GM19239 (cell line): ENCODE data around the gene BTBD19.

Experiments used
- DNase-seq: peaks from one replicate; pipeline ENCODE4 v3.0.0; 2011; ENCODE audit warnings: low spot score; ENCODE audit not compliant: insufficient read length
- FAIRE-seq: peaks from 2 replicates; lab custom pipeline; 2011; peaks lifted over from hg19 to GRCh38; lab: Jason Lieb, UNC

The BTBD19 gene

DNA sequence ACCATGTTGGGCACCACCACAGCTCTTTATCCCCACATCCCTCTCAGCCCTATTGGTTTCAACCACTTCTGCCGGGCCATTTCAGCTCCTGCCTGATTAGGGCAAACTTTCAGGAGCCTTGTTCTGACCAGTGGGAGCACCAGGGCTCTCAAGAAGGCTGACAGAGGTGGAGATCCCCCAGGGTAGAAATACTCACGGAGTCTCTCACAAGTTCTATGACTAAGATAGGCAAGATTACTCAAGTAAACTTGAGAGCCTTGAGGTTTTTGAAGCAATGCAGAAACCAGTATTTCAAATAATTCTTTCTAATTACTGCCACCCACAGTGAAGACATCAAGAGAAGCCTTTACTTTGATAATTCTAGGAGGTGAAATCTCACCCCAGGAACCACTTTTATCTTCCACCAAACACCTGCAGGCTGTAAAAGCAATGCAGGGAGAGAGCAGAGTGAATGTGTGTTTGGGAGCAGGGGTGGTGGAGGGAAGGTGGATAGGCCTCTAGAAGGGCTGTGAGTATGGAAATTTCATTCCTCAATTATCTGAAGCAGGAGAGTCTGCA, 41.3 kb downstream of the BTBD19 start:
- no peak for FAIRE-seq
- no peak for DNase-seq

DNA sequence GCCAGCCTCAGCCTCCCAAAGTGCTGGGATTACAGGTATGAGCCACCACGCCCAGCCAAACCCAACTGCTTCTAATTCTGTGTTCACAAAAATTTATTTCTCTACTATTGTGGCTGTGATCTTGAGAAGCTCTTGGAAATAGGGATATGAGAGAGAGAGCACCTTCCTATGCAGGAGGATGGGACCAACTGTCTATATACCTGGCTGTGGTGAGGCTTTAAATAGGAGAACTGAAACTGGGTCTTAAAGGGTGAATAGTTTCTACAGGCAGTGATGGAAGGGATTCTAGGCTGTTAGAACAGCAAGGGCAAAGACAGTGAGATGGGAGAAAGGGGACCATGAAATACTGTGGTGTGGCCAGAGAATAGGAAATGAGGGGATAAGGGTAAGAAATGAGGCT, 43.0 kb downstream of the BTBD19 start:
- DNase-seq = no peak
- FAIRE-seq = no peak

DNA sequence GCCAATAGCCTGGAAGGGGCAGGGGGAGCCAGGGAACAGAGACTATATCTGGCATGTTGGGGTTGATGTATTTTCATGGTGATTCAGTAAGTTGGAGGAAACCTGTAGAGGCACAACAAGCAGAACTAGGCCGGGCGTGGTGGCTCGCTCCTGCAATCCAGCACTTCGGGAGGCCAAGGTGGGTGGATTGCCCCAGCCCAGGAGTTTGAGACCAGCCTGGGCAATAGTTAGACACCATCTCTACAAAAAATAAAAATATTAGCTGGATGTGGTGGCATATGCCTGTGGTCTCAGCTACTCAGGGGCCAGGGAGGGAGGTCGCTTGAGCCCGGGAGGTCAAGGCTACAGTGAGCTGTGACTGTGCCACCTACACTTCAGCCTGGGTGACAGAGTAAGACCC, 44.9 kb downstream of the BTBD19 start:
- no peak for DNase-seq
- no peak for FAIRE-seq

DNA sequence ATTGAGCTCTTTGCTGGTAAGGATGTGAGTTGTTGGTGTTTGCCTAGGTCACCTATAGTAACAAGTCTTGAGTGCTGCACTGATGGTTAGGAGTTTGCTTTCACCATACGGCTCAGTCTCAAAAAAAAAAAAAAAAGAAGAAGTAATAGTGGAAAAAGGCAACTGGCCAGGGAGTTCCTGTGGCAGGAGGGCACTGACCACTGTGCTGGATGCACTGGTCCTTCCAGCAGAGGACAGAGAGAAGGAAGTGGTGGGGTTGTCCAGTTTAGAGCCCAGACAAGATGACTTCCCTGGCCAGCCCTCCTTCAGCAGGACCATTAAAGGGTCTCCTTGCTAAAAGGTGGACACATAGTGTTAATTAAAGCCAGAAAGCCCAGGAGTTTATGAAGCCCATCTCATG, 46.6 kb downstream of the BTBD19 start:
- DNase-seq (no peak), FAIRE-seq (no peak)

DNA sequence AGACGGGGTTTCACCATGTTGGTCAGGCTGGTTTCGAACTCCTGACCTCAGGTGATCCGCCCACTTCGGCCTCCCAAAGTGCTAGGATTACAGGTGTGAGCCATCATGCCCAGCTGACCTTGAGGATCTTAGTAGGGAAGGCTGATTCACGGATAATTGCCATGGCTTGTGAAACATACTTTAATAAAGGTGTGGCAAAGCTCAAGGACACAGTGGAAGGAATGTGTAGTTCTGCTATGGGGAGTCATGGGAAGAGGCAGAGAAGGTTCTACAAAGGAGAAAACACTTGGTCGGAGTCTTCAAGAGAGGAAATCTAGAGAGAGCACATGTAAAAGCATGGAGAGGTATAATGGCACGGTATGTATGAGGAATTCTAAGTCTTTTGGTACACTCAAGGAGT, 47.4 kb downstream of the BTBD19 start:
- no peak for FAIRE-seq
- no peak for DNase-seq

DNA sequence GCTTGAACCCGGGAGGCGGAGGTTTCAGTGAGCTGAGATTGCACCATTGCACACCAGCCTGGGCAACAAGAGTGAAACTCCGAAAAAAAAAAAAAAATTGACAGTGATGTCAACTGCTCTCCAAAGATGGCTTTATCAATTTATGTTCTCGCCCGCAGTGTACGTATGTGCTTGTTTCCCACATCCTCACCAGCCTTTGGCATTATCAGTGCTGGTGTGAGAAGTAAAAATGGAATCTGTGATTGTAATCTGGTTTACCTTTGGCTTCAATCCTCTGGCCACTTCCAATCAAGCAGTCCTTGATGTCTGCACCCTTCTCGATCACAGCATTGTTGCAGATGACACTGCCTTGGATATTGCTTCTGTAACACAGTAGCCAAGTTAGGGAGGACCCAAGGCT, 49.1 kb downstream of the BTBD19 start:
- FAIRE-seq = no peak
- DNase-seq = no peak

DNA sequence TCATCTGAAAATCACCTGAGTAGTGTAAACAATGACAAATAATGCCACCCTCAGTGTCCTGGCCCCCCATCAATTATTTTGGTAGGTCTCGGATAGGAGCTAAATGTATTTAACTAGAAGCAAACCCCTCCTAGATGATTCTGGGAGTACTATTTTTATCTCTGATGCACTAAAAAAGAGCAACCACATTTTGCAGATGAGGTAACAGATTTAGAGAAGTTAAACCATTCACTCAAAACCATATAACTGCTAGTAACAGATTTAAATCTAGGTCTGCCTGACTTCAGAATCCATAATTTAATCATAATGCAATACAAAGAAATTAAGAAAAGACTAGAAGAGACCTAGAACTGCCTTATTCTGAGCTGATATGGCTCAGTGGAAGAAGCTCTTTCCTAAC, 52.0 kb downstream of the BTBD19 start:
- no peak for DNase-seq
- FAIRE-seq = no peak

DNA sequence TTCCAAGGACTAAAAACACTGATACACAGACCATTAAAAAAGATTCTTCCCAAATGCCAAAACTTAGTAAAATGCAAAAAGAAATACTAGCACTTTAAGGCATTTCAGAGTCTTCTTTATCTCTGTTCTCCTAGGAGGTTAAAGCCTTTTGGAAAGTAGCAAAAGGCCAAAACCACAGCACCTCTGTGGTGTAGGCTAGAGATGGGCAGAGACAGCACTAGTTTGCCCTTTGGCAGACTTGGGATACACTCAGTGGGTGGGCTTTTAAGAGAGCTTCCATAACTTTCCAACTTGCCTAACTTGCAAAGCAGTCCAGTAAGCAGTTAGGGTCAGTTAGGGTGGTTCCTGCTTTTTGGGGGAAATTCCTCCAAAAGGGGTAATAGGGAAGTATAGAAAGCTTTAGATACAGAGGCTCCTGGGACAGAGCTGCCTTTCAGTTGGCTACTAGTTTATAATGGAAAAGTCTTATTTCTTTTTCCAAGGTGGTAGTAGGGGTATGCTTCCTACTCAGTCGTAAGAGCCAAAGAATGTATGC, 52.6 kb downstream of the BTBD19 start:
- FAIRE-seq (no peak), DNase-seq (no peak)

DNA sequence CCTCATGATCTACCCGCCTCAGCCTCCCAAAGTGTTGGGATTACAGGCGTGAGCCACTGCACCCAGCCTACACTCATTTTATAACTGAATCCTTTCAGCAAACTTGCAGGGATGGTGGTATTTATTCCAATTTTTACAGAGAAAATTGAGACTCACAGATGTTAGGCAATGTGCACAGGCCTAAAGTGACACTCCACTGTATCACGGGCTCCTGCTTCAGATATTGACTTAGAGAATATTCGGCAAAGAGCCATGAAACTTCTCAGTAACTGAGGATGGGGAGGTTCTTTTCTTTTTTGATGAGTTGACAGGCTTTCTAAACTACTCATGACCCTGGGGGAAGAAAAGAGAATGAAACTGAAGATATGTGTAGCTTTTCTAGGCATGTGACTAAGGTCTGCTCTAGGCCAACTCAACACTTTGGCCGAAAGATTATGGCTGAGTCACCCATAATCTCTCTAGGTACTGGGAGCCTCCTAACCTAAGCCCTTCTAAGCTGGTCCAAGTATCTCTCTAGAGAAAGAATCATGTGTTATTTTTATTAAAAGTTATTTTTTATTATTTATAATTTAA, 54.6 kb downstream of the BTBD19 start:
- FAIRE-seq = no peak
- DNase-seq = no peak
